22Rv1 (cell line): ENCODE data around the gene ACVR2A.

Experiments used
- CTCF ChIP-seq: fragments of 450-650 bp; IDR thresholded peaks from 2 replicates; pipeline ENCODE4 v1.5.1; 2017; ENCODE audit warnings: mild to moderate bottlenecking
- ZFX ChIP-seq: fragments of 450-650 bp; IDR thresholded peaks from 2 replicates; pipeline ENCODE4 v1.6.1; 2017; ENCODE audit warnings: antibody characterized with exemption, borderline replicate concordance

DNA sequence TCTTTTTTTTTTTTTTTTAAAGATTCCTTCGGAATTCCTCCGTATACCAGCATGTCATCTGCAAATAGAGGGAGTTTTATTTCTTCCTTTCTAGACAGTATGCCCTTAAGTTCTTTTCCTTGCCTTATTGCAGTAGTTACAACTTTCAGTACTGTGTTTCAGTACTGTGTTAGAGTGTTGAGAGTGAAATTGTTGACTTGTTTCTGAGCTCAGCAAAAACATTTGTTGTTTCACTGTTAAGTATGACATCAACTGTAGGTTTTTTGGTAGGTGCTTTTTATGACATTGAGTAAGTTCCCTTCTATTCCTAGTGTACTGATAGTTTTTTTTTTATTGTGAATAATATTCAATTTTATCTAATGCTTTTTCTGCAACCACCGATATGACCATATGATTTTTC is 43.9 kb downstream of the ACVR2A start:
- TF ChIP-seq CTCF, result no peak
- TF ChIP-seq ZFX, result no peak
